Measurements from ENCODE around the gene AOPEP.

- TF ChIP-seq CTCF (IDR thresholded peaks at IDR 0.05) (no peak), POLR2A (IDR thresholded peaks at IDR 0.05) (no peak)
Measured at GRCh38 chr9:94993821-94994165, 267.3 kb downstream of the AOPEP start.

Measured in testis (tissue), 2 donors.